HepG2 (cell line): ENCODE measurements around the gene ARPP21. TPM values are rescaled to one million over a fixed set of nuclear protein-coding genes. Genes with fewer than 3 reads are reported as not detected.
A peak's percentile ranks its signal among the peaks of the same experiment; 100 is the strongest.

Experiments used
- ATAC-seq: fragments of 200-7000 bp; cut with Tn5 transposase; 3 replicates; pipeline ENCODE4 v1.9.1; 2020; ENCODE audit warnings: mild to moderate bottlenecking, moderate library complexity
- BruUV-seq: library from RNA; stranded (reverse); fragments of 400-500 nt; replicated peaks from 2 replicates; lab custom pipeline; 2021; lab: Mats Ljungman, UMichigan
- CTCF ChIA-PET: fragments of 300-600 bp; formaldehyde crosslinking; extraction: SDS; loops from one replicate; lab custom pipeline; 2021; ENCODE audit warnings: low total read pairs, inconsistent platforms, low intra/inter-chr PET ratio; lab: Yijun Ruan, JAX
- POLR2A ChIA-PET: fragments of 350-600 bp; sonication (Branson Sonifier 250); formaldehyde crosslinking; loops from one replicate; lab custom pipeline; 2020; ENCODE audit warnings: antibody characterized with exemption, inconsistent platforms; lab: Yijun Ruan, JAX
- DNase-seq: peaks from one replicate; pipeline ENCODE4 v3.0.0-alpha.2; 2015; ENCODE audit warnings: low spot score
- FAIRE-seq: peaks from 3 replicates; lab custom pipeline; 2011; peaks lifted over from hg19 to GRCh38; lab: Jason Lieb, UNC
- H2AFZ ChIP-seq: one replicate; pipeline ENCODE4 v1.6.1; 2011; ENCODE audit warnings: low read length, inconsistent platforms
- H3K27ac ChIP-seq: fragments of 300-600 bp; 3 replicates; pipeline ENCODE4 v1.8.0; 2011; ENCODE audit warnings: mixed run types, mild to moderate bottlenecking, mixed read lengths, low read length, inconsistent platforms; ENCODE audit not compliant: insufficient read depth; ENCODE audit errors: extremely low read length
- H3K27me3 ChIP-seq, 2 experiments: fragments of 200-600 bp in 1 of 2; 2 replicates in 1 of 2; 3 replicates in 1 of 2; pipeline versions ENCODE4 v1.6.0 to v1.8.0; 2011; ENCODE audit warnings: low read length in 2 of 2, mild to moderate bottlenecking in 2 of 2, moderate library complexity in 2 of 2, inconsistent platforms in 1 of 2; ENCODE audit not compliant: insufficient read depth in 2 of 2, control insufficient read depth in 1 of 2
- H3K36me3 ChIP-seq, 2 experiments: fragments of 200-600 bp in 1 of 2; replicated peaks in 1 of 2; 2 replicates in 1 of 2; 3 replicates in 1 of 2; pipeline versions ENCODE4 v1.5.1 to v1.8.0; 2011; ENCODE audit warnings: low read length in 2 of 2, inconsistent platforms in 1 of 2; ENCODE audit not compliant: insufficient read depth in 2 of 2, control insufficient read depth in 1 of 2
- H3K4me1 ChIP-seq: 2 replicates; pipeline ENCODE4 v1.5.1; 2012; ENCODE audit warnings: low read length, inconsistent platforms; ENCODE audit not compliant: insufficient read depth
- H3K4me2 ChIP-seq: 2 replicates; pipeline ENCODE4 v1.6.0; 2011; ENCODE audit warnings: low read depth, low read length, inconsistent platforms
- H3K4me3 ChIP-seq, 3 experiments: fragments of 200-600 bp in 1 of 3; sonication (generic), shearing (Covaris generic) in 1 of 3; replicated peaks in 1 of 3; 2 replicates each; pipeline ENCODE4 v1.5.1; 2011 to 2016; ENCODE audit warnings: low read length in 3 of 3, inconsistent platforms in 2 of 3, low read depth in 2 of 3, mild to moderate bottlenecking in 2 of 3, control low read depth in 1 of 3, mixed read lengths in 1 of 3; ENCODE audit not compliant: insufficient read depth in 1 of 3
- H3K79me2 ChIP-seq: one replicate; pipeline ENCODE4 v1.6.1; 2011; ENCODE audit warnings: low read length, inconsistent platforms; ENCODE audit not compliant: insufficient read depth
- H3K9ac ChIP-seq: 2 replicates; pipeline ENCODE4 v1.6.0; 2011; ENCODE audit warnings: mild to moderate bottlenecking, low read depth, low read length, inconsistent platforms; ENCODE audit not compliant: insufficient read depth
- H3K9me3 ChIP-seq: 2 replicates; pipeline ENCODE4 v1.5.1; 2012; ENCODE audit warnings: mild to moderate bottlenecking, low read length
- H4K20me1 ChIP-seq: 2 replicates; pipeline ENCODE4 v1.6.0; 2011; ENCODE audit warnings: inconsistent platforms, mild to moderate bottlenecking, low read length, moderate library complexity; ENCODE audit not compliant: insufficient read depth
- CBFB ChIP-seq: sonication (generic); formaldehyde crosslinking; IDR thresholded peaks from 2 replicates; pipeline ENCODE4 v1.4.0; 2020; ENCODE audit warnings: missing genetic modification reagents
- CTCF ChIP-seq: sonication (generic); formaldehyde crosslinking; IDR thresholded peaks from 2 replicates; pipeline ENCODE4 v1.5.0; 2020; ENCODE audit warnings: mild to moderate bottlenecking, missing genetic modification reagents, moderate library complexity
- HCFC1 ChIP-seq: fragments of 150-350 bp; IDR thresholded peaks from 2 replicates; pipeline ENCODE4 v1.6.1; 2014; ENCODE audit warnings: low read depth, low read length
- SIN3A ChIP-seq: IDR thresholded peaks from 2 replicates; pipeline ENCODE4 v1.6.1; 2011; ENCODE audit warnings: low read depth, mild to moderate bottlenecking, control low read depth, low read length, borderline replicate concordance
- SMC3 ChIP-seq: IDR thresholded peaks from 2 replicates; pipeline ENCODE4 v1.6.1; 2011; ENCODE audit warnings: low read length, improper control_type of control experiment
- STAG1 ChIP-seq: sonication (generic); formaldehyde crosslinking; IDR thresholded peaks from 2 replicates; pipeline ENCODE4 v1.4.0; 2020; ENCODE audit warnings: missing genetic modification reagents
- ZEB1 ChIP-seq: IDR thresholded peaks from 2 replicates; pipeline ENCODE4 v1.6.1; 2012; ENCODE audit warnings: mild to moderate bottlenecking, low read depth, inconsistent platforms; ENCODE audit not compliant: insufficient replicate concordance
- ZUFSP ChIP-seq: sonication (generic); formaldehyde crosslinking; IDR thresholded peaks from 2 replicates; pipeline ENCODE4 v1.9.0; 2021; ENCODE audit warnings: missing genetic modification reagents, mild to moderate bottlenecking, borderline replicate concordance
- in situ Hi-C: cut with HindIII; loops from 2 replicates; pipeline ENCODE4 v1.10.0; 2017; ENCODE audit warnings: low pct_unique_long_range_greater_than_20kb; ENCODE audit not compliant: extremely low pct_ligation_motif_present
- intact Hi-C: fragments of 100-400 bp; cut with micrococcal nuclease; formaldehyde crosslinking; loops from one replicate; pipeline ENCODE4 v1.10.0; 2022; ENCODE audit not compliant: unreplicated experiment
- polyA plus RNA-seq, 8 experiments: library from polyadenylated mRNA; depleted of rRNA in 3 of 8; stranded (reverse) in 7 of 8; unstranded in 1 of 8; fragments of >200 nt; fragmentation: Illumina TruSeq in 4 of 8; extraction: Trizol in 4 of 8; gene quantifications; 2 replicates each; pipeline versions ENCODE4 v1.2.1 to v1.2.3, GENCODE V29; 2011 to 2016; ENCODE audit warnings: low read depth in 4 of 8, missing spikeins in 1 of 8, mixed read lengths in 1 of 8; ENCODE audit not compliant: insufficient read depth in 1 of 8
- total RNA-seq, 5 experiments: library from RNA; depleted of rRNA; stranded (reverse); fragments of >200 nt; fragmentation: Illumina TruSeq; extraction: Trizol; gene quantifications; 2 replicates each; pipeline ENCODE4 v1.2.3, GENCODE V29; 2016; ENCODE audit warnings: low read depth in 1 of 5

The ARPP21 gene
- total and polyA plus RNA-seq, 2 of the 13 experiments (the other 11 are each of a cell fraction or from before 2014, with no cell fraction given) = not detected

- Histone ChIP-seq H3K36me3 (no peaks in the 10 kb centered on the region), H3K4me2 (no peak overlapping the region), H3K4me3 (no peak overlapping the region), H2AFZ (no peak overlapping the region), H3K79me2 (no peaks in the 10 kb centered on the region), H3K27me3 (no peaks in the 10 kb centered on the region), H4K20me1 (no peaks in the 10 kb centered on the region), H3K27ac (no peak overlapping the region), H3K9ac (no peak overlapping the region), H3K4me1 (no peaks in the 10 kb centered on the region), H3K9me3 (no peaks in the 10 kb centered on the region)
- intact Hi-C loops = no loop called here
- FAIRE-seq (no peak), ATAC-seq (peak; percentile 57), DNase-seq (peak; percentile 2)
- ChIA-PET POLR2A (no interaction called here), CTCF (no interaction called here)
- in situ Hi-C loops = no loop called here
- TF ChIP-seq CTCF (CRISPR knock-in tag) (peak; percentile 24; the same call in 1 of the 2 replicates), CBFB (CRISPR knock-in tag) (no peak), STAG1 (CRISPR knock-in tag) (peak; percentile 26; the same call in 1 of the 2 replicates), ZUFSP (no peak), HCFC1 (no peak), SMC3 (peak; percentile 4; the same call in 1 of the 2 replicates), SIN3A (no peak), ZEB1 (no peak)
- no TSS peak for BruUV-seq
These were observed 20.4 kb downstream of the ARPP21 start for GRCh38 chr3:35659768-35660167.
